Thoracic aorta (tissue), 2 donors: ENCODE results near the gene GUCA2A. TPM values are rescaled to one million over a fixed set of nuclear protein-coding genes. Genes with fewer than 3 reads are reported as not detected.

Experiments
- ATAC-seq: fragments of 150-250 bp; one replicate; pipeline ENCODE4 v1.8.0; 2017; ENCODE audit warnings: low read depth; ENCODE audit not compliant: insufficient number of reproducible peaks, low FRiP score
- DNase-seq: peaks from one replicate; pipeline ENCODE4 v3.0.0-alpha.2; 2020; ENCODE audit warnings: low spot score
- H3K27ac ChIP-seq, 2 donors: fragments of 200-600 bp; sonication (generic); 1 replicate in 1 of 2; 2 replicates in 1 of 2; pipeline ENCODE4 v1.5.1; 2016; ENCODE audit warnings: mild to moderate bottlenecking in 2 of 2, moderate library complexity in 2 of 2
- H3K27me3 ChIP-seq: fragments of 200-600 bp; sonication (generic); replicated peaks from 2 replicates; pipeline ENCODE4 v1.6.0; 2016; ENCODE audit warnings: mild to moderate bottlenecking; ENCODE audit not compliant: insufficient read depth
- H3K36me3 ChIP-seq: fragments of 200-600 bp; sonication (generic); one replicate; pipeline ENCODE4 v1.5.1; 2016
- H3K4me1 ChIP-seq, 2 donors: fragments of 200-600 bp; sonication (generic); 1 replicate in 1 of 2; 2 replicates in 1 of 2; pipeline versions ENCODE4 v1.5.1 to v1.6.0; 2016; ENCODE audit warnings: low read depth in 2 of 2, mild to moderate bottlenecking in 1 of 2; ENCODE audit not compliant: control insufficient read depth in 1 of 2
- H3K4me3 ChIP-seq: fragments of 200-600 bp; sonication (generic); 2 replicates; pipeline ENCODE4 v1.5.1; 2016; ENCODE audit warnings: mild to moderate bottlenecking
- H3K9me3 ChIP-seq: fragments of 200-600 bp; sonication (generic); 2 replicates; pipeline ENCODE4 v1.5.1; 2016
- total RNA-seq, 2 donors: library from RNA; depleted of rRNA; stranded (reverse); fragments of >200 nt; gene quantifications; one replicate each; pipeline versions ENCODE4 v1.1.0 to v1.2.3, GENCODE V29; 2016
- TF ChIP-seq, protein P1 (sequence below): fragments of 200-600 bp; sonication (generic); IDR thresholded peaks from one replicate; pipeline ENCODE4 v1.5.1; 2019; ENCODE audit warnings: antibody characterized with exemption

Gene GUCA2A
- total RNA-seq, 2 donors from 2014 or later: not detected

DNA sequence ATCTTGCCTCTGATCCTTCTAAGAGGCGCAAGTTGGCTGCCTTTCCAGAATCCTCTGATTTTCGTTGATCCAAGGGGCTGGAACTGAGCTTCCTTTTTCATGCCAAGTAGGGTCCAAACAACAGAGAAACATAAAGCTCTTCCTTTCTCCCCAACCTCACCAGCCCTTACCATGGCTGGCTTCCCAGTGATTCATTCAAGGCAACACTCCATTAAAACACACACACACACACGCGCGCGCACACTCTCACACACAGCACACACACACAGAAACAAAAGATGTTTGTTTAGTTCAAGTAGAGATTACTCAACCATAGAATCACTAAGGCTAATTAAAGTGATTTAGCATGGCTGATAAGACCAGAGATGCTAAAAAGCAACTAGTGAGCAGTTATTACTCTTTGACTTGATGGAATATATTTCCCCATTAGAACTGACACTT is 13.0 kb upstream of the GUCA2A start:
- Histone ChIP-seq H3K9me3 (no peaks in the 10 kb centered on the region), H3K36me3 (no peaks in the 10 kb centered on the region), H3K27ac (no peak overlapping the region), H3K4me1 (peaks cover 0 to 46% of the 10 kb centered on the region in 2 donors), H3K27me3 (no peaks in the 10 kb centered on the region), H3K4me3 (no peak overlapping the region)
- ATAC-seq: no peak
- DNase-seq: no peak
- TF ChIP-seq, protein P1, sequence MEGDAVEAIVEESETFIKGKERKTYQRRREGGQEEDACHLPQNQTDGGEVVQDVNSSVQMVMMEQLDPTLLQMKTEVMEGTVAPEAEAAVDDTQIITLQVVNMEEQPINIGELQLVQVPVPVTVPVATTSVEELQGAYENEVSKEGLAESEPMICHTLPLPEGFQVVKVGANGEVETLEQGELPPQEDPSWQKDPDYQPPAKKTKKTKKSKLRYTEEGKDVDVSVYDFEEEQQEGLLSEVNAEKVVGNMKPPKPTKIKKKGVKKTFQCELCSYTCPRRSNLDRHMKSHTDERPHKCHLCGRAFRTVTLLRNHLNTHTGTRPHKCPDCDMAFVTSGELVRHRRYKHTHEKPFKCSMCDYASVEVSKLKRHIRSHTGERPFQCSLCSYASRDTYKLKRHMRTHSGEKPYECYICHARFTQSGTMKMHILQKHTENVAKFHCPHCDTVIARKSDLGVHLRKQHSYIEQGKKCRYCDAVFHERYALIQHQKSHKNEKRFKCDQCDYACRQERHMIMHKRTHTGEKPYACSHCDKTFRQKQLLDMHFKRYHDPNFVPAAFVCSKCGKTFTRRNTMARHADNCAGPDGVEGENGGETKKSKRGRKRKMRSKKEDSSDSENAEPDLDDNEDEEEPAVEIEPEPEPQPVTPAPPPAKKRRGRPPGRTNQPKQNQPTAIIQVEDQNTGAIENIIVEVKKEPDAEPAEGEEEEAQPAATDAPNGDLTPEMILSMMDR: no peak

DNA sequence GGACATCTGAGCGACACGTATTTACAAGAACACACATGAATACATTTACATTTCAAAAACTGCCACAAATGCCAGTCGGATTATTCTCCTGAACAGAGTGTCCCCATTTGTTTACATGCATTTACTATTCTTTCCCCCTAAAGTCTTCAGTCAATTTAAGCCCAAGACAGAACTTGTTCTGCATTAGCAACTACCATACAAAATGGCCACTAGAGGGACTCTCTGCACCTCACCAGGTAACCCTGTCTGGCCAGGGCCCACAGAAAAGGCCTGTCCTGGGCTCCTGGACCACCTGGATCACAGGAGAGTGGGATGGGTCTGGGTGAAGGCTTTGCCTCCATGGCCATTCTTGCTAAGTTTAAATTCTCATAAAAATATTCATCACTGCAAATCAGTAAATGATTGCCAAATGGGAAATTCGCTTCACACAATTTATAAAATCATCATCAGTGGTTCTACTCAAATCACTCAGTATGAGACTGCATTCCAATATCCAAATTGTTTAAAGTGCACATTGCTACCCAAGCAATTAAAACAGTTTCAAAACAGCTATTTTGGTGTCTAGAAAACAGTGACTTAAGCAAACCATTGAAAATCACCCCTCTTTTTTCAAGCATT is 12.5 kb upstream of the GUCA2A start:
- peaks cover 0 to 46% of the 10 kb centered on the region in 2 donors for H3K4me1 ChIP-seq
- no peaks in the 10 kb centered on the region for H3K27me3 ChIP-seq
- TF ChIP-seq, protein P1: peak; percentile 49
- no peaks in the 10 kb centered on the region for H3K9me3 ChIP-seq
- no peak overlapping the region for H3K4me3 ChIP-seq
- H3K27ac ChIP-seq: no peak overlapping the region
- no peaks in the 10 kb centered on the region for H3K36me3 ChIP-seq
- DNase-seq: no peak
- ATAC-seq: no peak

DNA sequence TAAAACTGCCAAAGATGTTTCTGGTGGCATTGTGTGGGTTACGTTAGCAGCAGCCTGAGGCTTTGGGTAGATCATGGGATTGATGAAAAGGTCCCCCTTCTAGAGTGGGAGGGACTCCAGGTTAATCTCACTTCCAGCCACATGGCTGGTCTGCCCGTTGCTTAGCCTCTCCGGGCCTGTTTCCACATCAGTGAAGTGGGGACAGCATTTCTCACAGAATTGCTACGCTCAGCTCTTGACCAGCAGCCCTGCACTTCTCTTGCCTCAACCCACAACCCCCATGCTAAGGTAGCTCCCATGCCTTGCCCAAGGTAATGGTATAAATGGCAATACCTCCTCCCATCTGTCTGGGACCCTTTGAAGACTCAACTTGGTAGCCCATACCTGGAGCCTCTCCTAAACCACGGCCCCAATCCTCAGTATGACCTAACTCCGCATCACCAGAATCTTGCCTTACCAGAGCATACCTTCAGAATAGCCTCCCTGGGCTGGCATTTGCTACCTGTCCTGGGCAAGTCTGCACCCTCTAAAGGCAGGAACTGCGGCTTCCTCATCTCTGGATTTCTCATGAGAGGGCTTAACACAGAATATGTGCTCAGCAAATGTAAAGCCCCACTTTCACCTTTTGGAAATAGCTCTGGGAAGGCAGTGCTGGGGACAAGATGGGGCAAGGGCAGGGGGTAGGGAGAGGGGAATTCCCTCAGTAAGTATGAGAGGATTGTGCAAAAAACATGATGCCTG is 10.9 kb upstream of the GUCA2A start:
- Histone ChIP-seq H3K27ac (no peak overlapping the region), H3K4me3 (no peak overlapping the region), H3K36me3 (no peaks in the 10 kb centered on the region), H3K9me3 (no peaks in the 10 kb centered on the region), H3K27me3 (no peaks in the 10 kb centered on the region), H3K4me1 (peaks cover 0 to 42% of the 10 kb centered on the region in 2 donors)
- TF ChIP-seq, protein P1: no peak
- DNase-seq (no peak), ATAC-seq (no peak)

DNA sequence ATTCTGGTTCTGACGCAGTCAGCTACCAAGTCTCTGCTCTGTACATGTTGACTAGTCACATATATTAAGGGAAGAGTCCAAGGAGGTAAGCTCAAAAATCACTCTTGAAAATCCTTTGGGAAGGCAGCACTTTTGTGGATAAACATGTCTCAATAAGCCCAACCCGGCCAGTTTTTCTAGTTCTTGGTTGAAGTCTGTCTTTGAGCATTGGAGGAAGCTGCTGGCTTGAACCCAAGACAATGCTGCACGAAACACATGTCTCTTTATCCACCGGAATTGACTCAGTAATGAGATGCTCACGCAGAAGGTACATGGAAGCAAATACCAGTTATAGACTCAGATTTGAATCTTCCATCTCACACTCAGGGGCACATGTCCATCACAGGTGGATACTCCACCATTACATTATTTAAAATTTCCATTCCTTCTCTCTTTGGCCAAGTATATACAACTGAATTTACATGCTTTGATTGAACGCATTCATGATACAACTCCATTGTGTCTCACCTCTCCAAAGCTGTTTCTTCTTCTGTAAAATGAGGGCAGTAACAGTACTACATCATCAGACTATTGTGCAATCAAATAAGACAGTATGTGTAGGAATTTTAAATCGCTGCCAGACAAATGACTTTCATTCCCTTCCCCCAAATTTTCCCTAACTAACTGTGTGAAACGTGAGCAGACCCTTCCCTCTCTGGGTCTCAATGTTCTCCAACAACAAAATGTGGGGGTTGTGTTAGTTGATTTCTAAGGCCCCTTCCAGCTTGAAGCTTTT is 9.6 kb upstream of the GUCA2A start:
- peaks cover 0 to 29% of the 10 kb centered on the region in 2 donors for H3K4me1 ChIP-seq
- no peak for ATAC-seq
- H3K27me3 ChIP-seq: no peaks in the 10 kb centered on the region

More for the DNA sequence above, 9.6 kb upstream of the GUCA2A start:
- H3K9me3 ChIP-seq: no peaks in the 10 kb centered on the region
- TF ChIP-seq, protein P1: no peak
- H3K4me3 ChIP-seq: no peak overlapping the region
- H3K27ac ChIP-seq: no peak overlapping the region
- DNase-seq: no peak
- H3K36me3 ChIP-seq: no peaks in the 10 kb centered on the region
